Chondrocyte (in vitro differentiated cells): ENCODE data around the gene LGALS3BP. TPM values are rescaled to one million over a fixed set of nuclear protein-coding genes. Genes with fewer than 3 reads are reported as not detected.

Source experiments
- DNase-seq: peaks from one replicate; pipeline ENCODE4 v3.0.0; 2021; ENCODE audit warnings: mixed read lengths, low spot score
- H3K27ac Mint-ChIP-seq: one replicate; pipeline ENCODE4 v1.8.0; 2021; ENCODE audit warnings: mild to moderate bottlenecking, moderate library complexity, mixed read lengths; ENCODE audit not compliant: unreplicated experiment
- H3K27me3 Mint-ChIP-seq: 2 replicates; pipeline ENCODE4 v1.8.0; 2021; ENCODE audit warnings: low read depth, mixed read lengths
- H3K36me3 Mint-ChIP-seq: 2 replicates; pipeline ENCODE4 v1.8.0; 2021; ENCODE audit warnings: low read depth, mixed read lengths
- H3K4me1 Mint-ChIP-seq: 2 replicates; pipeline ENCODE4 v1.8.0; 2021; ENCODE audit warnings: low read depth, mild to moderate bottlenecking, mixed read lengths
- H3K4me3 Mint-ChIP-seq: one replicate; pipeline ENCODE4 v1.8.0; 2021; ENCODE audit warnings: mild to moderate bottlenecking, moderate library complexity, mixed read lengths; ENCODE audit not compliant: unreplicated experiment
- H3K9me3 Mint-ChIP-seq: 2 replicates; pipeline ENCODE4 v1.8.0; 2021; ENCODE audit warnings: low read depth, mixed read lengths
- CTCF ChIP-seq: fragments of 200-600 bp; sonication (generic); IDR thresholded peaks from 2 replicates; pipeline ENCODE4 v1.5.0; 2021; ENCODE audit warnings: antibody characterized with exemption, mild to moderate bottlenecking, moderate library complexity
- total RNA-seq: library from RNA; stranded (reverse); gene quantifications from 3 replicates; pipeline ENCODE4 v1.2.1, GENCODE V29; 2021

The LGALS3BP gene
- total RNA-seq, 1 donor from 2014 or later = 127 TPM

- no peak for DNase-seq
- peaks cover 4% of the 10 kb centered on the region for H3K9me3 Mint-ChIP-seq
- H3K4me1 Mint-ChIP-seq = peaks cover 28% of the 10 kb centered on the region
- H3K27me3 Mint-ChIP-seq = peaks cover 2% of the 10 kb centered on the region
- H3K4me3 Mint-ChIP-seq = no peak overlapping the region
- no peaks in the 10 kb centered on the region for H3K36me3 Mint-ChIP-seq
- no peak overlapping the region for H3K27ac Mint-ChIP-seq
- TF ChIP-seq CTCF = no peak
These were observed 38.6 kb upstream of the LGALS3BP start for GRCh38 chr17:79018370-79018695.

GRCh38 chr17:79017546-79018369 is 38.0 kb upstream of the LGALS3BP start:
- no peak for DNase-seq
- TF ChIP-seq CTCF = no peak
- Mint-ChIP-seq H3K36me3 (no peaks in the 10 kb centered on the region), H3K9me3 (peaks cover 4% of the 10 kb centered on the region), H3K27me3 (peaks cover 2% of the 10 kb centered on the region), H3K4me3 (no peak overlapping the region), H3K27ac (no peak overlapping the region), H3K4me1 (peaks cover 24% of the 10 kb centered on the region)

- no peak for TF ChIP-seq CTCF
- Mint-ChIP-seq H3K4me1 (peaks cover 11% of the 10 kb centered on the region), H3K36me3 (no peaks in the 10 kb centered on the region), H3K9me3 (peaks cover 4% of the 10 kb centered on the region), H3K27ac (no peak overlapping the region), H3K27me3 (no peaks in the 10 kb centered on the region), H3K4me3 (no peak overlapping the region)
- DNase-seq = no peak
These were observed 34.5 kb upstream of the LGALS3BP start for GRCh38 chr17:79014158-79014758.

- no peaks in the 10 kb centered on the region for H3K27me3 Mint-ChIP-seq
- H3K9me3 Mint-ChIP-seq = peaks cover 4% of the 10 kb centered on the region
- TF ChIP-seq CTCF = no peak
- no peak for DNase-seq
- peaks cover 25% of the 10 kb centered on the region for H3K4me1 Mint-ChIP-seq
- no peak overlapping the region for H3K27ac Mint-ChIP-seq
- H3K4me3 Mint-ChIP-seq = no peak overlapping the region
- H3K36me3 Mint-ChIP-seq = no peaks in the 10 kb centered on the region
These were observed 32.9 kb upstream of the LGALS3BP start for GRCh38 chr17:79012563-79013134.

GRCh38 chr17:79011451-79012147 is 31.9 kb upstream of the LGALS3BP start:
- Mint-ChIP-seq H3K4me1 (peaks cover 34% of the 10 kb centered on the region), H3K9me3 (peaks cover 4% of the 10 kb centered on the region), H3K27ac (no peak overlapping the region), H3K36me3 (peaks cover 2% of the 10 kb centered on the region), H3K27me3 (no peaks in the 10 kb centered on the region), H3K4me3 (no peak overlapping the region)
- DNase-seq = no peak
- no peak for TF ChIP-seq CTCF
